GM21390 (cell line): ENCODE results near the gene PJA1.

Source experiments
- ATAC-seq: cut with Tn5 transposase; IDR thresholded peaks from one replicate; pipeline ENCODE4 v1.9.1; 2021; ENCODE audit not compliant: unreplicated experiment

Gene PJA1, protein sequence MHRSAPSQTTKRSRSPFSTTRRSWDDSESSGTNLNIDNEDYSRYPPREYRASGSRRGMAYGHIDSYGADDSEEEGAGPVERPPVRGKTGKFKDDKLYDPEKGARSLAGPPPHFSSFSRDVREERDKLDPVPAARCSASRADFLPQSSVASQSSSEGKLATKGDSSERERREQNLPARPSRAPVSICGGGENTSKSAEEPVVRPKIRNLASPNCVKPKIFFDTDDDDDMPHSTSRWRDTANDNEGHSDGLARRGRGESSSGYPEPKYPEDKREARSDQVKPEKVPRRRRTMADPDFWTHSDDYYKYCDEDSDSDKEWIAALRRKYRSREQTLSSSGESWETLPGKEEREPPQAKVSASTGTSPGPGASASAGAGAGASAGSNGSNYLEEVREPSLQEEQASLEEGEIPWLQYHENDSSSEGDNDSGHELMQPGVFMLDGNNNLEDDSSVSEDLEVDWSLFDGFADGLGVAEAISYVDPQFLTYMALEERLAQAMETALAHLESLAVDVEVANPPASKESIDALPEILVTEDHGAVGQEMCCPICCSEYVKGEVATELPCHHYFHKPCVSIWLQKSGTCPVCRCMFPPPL

DNA sequence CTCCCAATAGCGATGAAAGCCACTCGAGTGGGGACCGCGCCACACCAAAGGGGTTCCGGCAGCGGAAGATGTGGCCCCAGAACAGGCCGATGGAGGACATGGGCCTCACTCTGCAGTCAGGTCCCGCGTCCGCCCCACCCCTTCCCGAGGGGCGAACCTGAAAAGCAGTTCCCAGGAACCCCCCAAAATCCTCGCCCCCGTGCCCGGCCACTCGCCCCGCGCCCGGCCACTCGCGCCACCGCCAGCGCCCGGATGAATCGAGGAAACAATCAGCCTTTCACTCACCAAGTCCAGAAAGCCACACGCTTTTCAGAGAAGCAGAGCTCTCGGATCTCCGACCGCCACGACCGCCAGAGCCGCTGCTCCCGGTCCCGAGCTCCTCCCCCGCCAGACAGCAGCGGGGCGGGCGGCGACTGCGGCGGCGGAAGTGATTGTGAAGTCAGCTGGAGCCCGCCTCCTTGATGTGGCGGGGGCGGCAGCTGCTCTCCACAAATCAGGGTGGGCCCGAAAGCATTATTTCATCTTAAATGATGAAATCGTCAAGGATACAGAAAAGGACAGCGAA lies at the start of gene PJA1:
PJA1 (minus strand) TSS at position 367 of the 565 bp plus-strand sequence. CDS start 2,380 bp downstream, outside the sequence.
- peak; percentile 91 for ATAC-seq

DNA sequence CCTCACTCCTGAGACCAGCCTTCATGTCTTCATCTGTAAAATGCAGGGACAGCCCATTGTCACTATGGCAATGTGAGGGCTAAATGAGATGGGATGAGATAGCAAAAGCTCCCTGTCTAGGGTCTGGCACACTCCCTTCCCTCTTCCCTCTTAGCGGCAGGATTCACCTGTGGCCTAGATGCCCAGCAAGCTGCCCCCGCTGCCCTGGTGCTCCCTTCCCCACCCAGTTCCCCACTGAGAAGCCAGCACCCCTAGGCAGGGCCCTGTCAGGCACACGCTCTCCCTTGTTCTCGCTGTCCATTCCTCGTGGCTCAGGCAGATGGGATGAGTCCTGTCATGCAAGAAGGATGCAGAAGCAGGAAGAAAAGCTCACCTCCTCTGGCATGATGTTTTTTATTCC lies 49.2 kb upstream of the PJA1 start:
- no peak for ATAC-seq

DNA sequence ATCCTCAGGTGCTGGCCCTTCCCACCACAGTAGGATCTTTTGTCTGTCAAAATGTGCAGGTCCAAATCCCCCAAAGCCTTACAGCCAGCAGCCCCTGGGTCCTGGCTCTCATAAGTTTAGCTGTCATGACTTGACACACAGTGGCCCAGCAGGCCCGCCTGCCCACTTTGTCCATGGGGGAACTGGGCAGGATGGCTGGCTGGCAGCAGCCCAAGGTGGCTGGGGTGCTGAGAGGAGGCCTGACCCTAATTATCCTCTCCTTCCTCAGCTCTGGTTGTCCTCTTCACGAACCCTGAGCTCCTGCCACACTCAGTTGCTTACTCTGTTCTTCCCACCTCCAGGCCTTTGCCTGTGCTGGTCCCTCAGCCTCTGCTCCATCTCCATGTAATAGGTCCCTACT lies 46.4 kb upstream of the PJA1 start:
- no peak for ATAC-seq

DNA sequence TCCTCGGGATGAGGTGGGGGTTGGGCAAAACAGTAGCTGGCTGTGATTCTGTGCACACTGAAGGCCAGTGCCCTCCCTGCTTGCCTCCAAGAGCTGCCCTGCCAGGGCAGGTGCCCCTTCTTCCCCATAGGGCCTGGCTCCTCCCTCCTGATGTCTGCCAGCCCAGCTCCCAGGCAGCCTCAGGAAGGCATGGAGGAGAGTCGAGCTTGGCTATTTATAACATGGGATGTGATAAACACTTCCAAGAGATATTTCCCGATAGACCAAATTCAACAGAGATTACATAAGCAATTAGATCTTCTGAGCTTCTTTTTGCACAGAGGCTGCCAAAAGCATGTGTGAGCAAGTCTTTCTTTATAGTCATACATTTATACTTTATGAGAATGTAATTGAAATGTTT lies 45.3 kb upstream of the PJA1 start:
- ATAC-seq = no peak

DNA sequence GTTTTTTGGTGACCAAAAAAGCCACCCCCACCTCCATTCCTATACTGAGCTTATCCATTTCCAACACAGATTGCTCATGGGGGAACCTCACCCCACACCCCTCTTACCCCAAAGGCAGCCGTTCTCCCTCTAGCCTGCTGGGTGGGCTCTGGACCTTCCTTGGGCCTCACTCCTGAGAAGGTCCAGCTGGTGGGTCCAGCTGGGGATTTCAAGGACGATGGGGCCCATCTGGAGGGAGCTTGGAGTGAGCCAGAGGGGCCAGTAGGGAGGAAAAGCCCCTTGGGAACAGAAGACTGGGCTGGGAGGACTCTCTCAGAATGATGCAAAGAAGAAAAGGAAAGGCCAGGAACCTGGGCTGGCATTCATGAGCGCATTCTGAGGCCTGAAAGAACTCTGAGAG lies 42.0 kb upstream of the PJA1 start:
- no peak for ATAC-seq

DNA sequence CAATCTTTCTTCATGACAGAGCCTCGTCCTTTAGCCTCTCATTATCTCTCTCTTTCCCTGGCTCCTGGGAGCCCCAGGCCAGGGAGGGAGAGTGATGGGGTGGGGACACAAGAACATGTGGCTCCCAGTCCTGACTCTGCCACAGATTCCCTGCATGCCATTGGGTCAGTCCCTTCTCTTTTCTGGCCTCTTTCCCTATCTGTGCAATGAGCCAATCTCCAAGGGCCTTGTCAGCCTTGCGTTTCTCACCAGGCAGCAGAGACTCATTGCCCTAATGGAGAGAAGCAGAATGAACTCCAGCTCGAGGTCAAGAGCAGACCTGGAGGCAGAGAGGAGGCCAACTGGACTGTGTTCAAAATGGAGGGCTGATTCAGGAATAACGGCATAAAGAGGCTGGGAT lies 38.4 kb upstream of the PJA1 start:
- ATAC-seq = no peak

DNA sequence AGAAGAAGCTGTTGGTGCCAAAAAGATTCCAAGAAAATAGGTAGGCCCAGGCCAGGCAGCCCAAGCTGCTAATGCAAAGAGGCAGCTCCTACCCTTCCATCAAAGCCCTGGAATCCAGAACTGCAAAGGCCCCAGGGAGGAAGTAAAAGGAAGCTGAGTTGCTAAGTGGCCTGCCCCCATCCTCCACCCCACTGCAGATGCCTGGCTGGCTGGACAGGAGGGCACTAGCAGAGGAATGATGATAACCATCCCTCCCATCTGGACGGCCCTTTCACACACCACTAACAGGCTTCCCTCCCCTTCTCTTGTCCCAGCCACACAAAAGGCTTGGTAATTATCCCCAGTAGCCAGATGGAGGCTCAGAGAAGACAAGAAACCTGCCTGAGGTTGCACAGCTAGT lies 32.4 kb upstream of the PJA1 start:
- ATAC-seq = no peak

DNA sequence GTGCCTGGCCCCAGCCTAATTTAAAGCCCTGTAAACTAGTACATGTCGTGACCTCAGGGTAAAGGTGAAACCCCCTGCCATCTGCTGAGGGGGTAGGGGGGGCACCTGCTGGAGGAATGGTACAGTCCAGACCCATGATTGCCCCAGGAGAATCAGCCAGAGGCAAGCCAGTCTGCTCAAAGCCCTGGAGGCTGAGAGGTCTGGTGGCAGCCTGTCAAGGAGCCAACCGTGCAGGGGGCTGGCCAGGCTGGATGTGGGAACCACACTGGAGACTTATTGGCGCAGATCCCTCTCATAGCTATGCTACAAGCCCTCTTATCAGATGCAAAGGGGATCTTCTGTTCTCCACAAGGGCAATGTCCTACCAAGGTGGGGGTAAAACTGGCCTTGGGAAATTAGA lies 31.4 kb upstream of the PJA1 start:
- no peak for ATAC-seq

DNA sequence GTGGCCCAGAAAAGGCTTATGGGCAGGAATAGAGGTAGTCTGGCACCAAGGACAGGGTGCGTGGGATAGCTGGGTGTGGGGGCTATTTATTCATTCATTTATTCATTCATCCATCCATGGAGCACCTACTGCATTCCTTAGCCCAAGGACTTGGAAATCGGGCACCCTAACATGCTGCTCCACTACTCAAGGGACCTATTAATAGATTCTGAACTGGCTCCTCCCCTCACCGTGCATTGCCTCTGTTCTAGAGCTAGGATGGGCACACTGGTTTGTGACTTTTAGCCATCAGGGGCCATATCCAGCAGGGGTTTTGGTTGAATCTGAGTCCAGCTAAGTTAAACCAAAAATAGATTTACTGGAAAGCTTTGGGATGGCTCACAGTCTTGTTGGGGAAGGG lies 30.6 kb upstream of the PJA1 start:
- no peak for ATAC-seq

DNA sequence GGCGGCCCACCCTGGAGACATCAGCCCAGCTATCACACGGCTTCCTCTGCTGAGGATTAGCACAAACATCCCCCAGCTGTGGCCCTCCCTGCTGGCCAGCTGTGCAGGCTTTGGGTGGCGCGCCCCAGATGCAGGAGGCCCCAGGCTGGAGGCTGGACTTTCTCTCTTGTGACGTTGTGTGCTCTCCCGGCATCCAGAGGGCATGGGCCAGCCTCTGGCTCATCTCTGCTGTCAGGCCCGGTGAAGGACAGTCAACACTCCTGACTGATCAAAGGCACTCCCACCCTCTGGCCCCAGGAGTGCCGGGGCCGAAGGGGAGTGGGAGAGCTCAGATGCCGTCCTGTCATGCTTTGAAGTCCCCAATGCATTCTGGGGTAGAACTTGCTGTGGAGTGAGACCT lies 29.9 kb upstream of the PJA1 start:
- no peak for ATAC-seq

DNA sequence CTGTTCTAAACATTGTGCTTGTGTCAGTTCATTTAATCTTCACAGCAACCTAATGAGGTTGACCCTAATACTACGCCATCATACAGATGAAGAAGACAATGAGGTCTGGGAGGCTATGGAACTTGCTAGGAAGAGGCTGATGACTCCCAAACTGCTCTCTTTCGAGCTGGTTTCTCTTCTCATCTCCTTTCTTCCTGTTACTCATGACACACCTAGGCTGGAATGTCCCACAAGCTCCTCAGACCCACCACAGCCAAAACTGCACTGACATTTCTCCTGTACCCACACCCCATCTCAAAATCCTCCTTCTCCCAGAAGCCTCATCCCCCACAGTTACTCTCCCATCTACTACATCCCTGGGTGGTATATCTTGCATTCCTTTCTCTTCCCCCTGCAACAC lies 27.4 kb upstream of the PJA1 start:
- ATAC-seq = no peak

DNA sequence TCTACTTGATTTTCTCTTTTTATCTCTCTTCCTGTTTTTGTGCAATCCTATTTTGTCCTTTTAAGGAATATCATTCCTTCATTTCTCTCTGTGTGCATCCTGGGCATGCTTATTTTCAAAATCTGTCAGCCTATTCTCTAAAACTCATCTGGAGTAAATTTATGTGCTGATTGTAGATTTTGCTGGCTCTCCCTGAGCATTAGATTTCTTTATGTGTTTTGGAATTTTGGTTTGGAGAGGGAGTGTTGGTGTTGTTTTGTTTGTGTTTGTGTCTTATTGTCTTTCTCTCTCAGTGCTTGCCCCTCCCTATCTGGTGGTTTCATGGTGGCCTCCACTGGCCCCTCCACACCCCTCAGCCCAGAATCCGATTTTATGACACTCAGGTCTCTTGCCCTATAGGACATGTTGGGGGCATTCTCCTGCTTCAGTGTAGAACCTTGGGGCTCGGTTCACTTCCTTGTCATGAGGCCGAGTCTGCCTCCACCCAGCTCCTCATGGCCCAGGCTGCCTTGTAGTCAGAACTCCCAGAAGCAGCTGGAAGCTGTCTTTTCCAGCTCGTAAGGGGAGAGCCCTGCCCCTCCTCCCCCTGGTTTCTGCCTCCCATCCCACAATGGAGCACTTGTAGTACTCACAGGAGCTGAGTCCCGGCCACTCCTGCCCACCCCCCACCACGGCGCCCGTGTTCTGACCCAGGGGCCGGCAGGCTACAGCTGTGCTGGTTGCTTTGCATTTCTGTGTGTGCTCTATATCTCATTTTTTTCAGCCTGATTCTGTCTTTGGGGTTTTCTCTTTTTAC lies 24.5 kb upstream of the PJA1 start:
- no peak for ATAC-seq

DNA sequence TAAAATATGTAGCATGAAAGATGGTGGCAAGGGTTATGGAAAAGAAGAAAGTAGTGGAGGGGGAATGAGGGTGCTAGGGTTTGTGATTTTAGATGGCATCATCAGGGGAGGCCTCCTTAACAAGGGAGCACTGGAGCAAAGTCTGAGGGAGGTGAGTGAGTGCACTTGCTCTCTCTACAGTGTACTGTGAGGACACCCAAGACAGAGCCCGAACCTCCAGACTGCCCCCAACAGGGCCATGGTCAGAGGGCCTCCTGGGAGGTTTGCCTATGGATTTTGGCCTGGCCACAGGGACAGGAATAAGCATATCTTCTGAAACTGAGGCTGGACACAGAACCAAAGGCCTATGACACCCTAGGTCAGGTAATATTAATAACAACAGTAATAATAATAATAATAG lies 21.4 kb upstream of the PJA1 start:
- ATAC-seq = no peak

DNA sequence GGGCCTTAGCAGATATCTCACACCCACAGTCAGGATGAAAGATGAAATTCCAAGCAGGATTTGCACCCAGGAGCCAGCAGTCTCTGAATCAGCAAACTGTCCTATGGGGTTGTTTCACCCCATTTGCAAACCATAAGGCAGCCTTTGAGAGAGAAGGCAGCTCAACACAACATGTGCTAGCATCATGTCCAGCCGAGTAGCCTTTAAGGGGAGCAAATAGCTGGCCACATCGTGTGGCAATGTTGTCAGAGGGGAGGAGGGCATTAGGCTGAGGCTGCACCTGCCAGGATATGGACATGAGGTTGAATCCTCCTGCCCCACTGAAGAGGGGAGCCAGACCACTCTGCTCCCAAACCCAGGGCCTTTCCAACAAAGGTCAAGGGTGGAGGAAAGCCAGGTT lies 20.6 kb upstream of the PJA1 start:
- ATAC-seq = no peak

DNA sequence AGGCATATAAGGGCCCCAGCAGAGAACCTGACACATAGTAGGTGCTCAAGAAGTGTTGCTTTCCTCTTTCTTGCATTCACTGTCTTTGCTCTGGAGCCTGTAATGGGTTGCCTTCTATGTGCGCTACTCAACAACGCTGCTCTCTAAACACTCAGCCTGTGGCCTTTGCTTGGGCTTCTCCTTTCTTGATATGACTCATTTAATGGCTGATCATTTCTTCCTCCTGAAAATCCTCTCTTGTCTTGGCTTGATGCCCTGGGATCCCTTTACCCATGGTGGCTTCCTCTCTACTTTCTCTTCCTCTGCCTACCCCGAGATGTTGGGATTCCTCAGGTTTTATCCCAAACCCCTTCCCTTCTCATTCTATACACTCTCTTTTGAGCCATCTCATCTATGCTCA lies 19.9 kb upstream of the PJA1 start:
- no peak for ATAC-seq

DNA sequence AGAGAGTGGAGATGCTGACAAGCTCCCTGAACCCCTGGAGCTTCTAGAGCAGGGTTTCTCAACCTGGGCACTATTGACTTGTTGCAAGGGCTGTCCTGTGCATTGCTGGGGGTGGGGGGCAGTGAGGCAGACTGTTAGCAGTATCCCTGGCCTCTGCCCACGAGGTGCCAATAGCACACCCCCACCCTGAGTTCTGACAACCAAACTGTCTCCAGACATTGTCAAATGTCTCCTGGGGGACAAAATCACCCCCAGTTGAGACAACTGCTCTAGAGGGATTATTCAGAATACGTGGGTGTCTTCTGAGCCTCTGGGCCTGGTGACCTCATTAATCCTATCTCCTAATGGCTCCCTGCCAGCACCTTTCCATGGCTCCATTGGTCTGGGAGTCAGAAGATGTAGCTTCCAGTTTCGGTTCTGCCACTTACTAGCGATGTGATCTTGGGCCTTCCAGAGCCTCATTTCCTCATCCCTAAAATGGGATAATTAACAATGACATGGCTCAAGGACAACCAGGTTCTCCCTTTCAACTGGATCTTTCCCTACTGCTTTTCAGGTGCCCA lies 17.6 kb upstream of the PJA1 start:
- no peak for ATAC-seq

DNA sequence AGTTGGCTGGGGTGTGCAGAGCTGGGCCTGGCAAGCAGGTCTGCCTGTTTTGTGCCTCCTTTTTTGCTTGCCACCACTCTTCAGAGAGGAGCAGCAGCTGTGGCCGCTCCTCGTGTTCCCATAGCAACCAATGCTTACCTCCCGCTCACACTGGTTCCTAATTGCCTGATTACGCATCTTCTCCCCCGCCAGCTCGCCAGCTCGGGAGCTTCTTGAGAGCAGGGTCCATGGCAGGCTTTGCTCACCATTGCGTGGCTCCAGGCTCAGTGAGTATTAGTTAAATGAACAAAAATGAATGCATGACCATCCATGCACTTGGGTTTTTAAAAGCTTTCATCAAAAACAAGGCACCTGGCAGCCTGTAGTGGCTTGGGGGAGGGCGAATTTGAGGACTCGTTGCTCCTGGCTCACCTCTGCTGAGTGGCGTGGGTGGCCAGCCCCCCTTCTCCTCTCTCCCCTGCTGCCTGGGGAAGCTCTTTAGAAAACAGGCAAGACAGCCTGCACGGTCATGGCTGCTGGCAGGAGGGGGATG lies 14.2 kb upstream of the PJA1 start:
- ATAC-seq = no peak

DNA sequence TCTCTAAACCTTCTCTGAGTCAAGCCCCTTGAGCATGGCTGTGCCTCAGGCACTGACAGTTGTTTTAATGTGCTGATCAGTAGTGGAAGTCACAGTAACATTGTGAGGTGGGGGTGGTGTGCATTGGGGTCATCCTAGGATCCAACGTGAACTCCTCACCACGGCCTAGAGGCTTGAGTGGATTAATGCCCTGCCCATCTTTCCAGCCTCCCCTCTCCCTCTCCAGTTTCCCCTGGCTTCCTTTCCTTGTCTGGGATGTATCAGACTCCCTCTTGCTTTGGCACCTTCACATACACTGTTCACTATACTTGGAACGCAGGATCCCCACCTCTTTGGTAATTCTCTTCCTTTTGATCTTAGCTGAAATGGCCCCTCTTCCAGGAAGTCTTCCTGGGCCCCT lies 13.3 kb upstream of the PJA1 start:
- no peak for ATAC-seq

DNA sequence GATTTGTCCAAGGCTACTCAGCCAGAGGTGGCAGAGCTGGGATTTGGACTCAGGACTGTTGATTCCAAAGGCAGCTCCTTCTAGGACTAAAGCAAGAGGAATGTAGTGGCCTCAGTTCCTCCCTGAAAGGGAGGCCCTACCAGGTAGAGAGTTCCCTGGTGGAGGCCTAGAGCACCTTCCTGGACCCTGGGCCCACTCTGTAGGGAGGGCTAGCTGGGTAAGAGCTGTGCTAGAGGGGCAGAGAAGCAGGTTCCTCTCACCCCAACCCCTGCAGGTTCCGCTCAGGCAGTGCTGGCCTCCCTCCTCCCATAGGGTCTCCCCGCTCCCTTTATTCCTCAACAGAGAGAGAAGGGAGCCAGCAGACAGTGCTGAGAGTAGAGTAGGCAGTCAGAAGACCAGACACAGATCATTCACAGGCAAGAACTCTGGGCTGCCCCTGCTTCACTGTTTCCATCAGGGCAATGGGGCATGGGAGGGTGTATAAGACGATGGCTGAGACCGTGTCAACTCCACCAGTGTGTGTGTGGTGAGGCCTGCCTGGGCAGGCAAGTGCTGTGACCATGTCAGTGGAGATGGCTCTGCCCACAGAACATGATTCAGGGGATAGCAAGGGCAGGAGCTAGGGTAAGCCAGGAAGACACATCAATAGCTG lies 12.4 kb upstream of the PJA1 start:
- ATAC-seq = no peak

DNA sequence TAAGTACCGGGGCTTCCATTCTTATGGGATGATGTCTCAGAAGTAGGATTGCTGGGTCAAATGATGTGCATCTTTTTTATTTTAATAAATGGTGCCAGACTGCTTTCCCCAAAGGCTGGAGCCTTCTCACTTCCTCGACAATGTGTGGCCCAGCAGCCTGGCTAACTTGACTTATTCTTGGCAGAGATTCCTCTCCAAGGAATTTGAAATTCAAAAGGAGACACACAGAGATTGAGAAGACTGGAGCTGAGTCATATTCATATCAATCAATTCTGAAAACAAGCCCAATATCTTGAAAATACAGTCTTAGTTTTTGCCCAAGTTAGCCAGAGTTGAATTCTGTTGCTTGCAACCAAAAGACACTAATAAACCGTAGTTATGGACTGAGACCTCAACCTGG lies 10.8 kb upstream of the PJA1 start:
- ATAC-seq = no peak

DNA sequence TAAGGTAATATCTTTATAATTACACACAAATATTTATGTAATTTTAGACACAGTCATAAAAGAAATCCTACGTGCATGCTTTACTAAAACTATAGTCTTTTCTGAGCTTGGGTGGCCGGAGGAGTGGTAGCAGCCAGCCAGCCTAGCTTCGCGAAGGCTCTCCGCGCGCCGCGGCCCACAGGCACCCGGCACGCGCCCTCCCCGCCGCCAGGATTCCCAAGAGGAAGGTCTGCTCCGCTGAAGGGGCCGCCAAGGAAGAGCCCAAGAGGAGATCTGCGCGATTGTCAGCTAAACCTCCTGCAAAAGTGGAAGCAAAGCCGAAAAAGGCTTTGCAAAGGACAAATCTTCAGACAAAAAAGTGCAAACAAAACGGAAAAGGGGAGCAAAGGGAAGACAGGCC lies 8.7 kb upstream of the PJA1 start:
- no peak for ATAC-seq
